ENCODE measurements around the gene TAF4.
"Not testable (repeated sequence)": the region's sequence is repeated elsewhere in the genome, so short reads cannot be mapped to it uniquely, and the experiment has no call there.

The TAF4 gene

GRCh38 chr20:61976644-61977418 lies 88.8 kb downstream of the TAF4 start:
- no peak for DNase-seq

- DNase-seq = no peak
These were observed 89.4 kb downstream of the TAF4 start for GRCh38 chr20:61976263-61976643.

- no peak for DNase-seq
These were observed 90.1 kb downstream of the TAF4 start for GRCh38 chr20:61975407-61976129.

GRCh38 chr20:61974357-61974665 lies 91.4 kb downstream of the TAF4 start:
- DNase-seq = no peak

- no peak for DNase-seq
These were observed 91.9 kb downstream of the TAF4 start for GRCh38 chr20:61973515-61974356.

GRCh38 chr20:61972636-61973508 lies 92.8 kb downstream of the TAF4 start:
- no peak for DNase-seq

GRCh38 chr20:61971595-61971994 lies 94.1 kb downstream of the TAF4 start:
- DNase-seq = not testable (repeated sequence)

- DNase-seq = no peak
These were observed 95.3 kb downstream of the TAF4 start for GRCh38 chr20:61970357-61970756.

GRCh38 chr20:61969806-61970205 lies 95.9 kb downstream of the TAF4 start:
- no peak for DNase-seq

GRCh38 chr20:61968932-61969331 lies 96.7 kb downstream of the TAF4 start:
- no peak for DNase-seq

GRCh38 chr20:61968036-61968810 lies 97.5 kb downstream of the TAF4 start:
- DNase-seq = no peak

GRCh38 chr20:61967300-61967699 lies 98.4 kb downstream of the TAF4 start:
- no peak for DNase-seq

- no peak for DNase-seq
These were observed 99.0 kb downstream of the TAF4 start for GRCh38 chr20:61966492-61967244.

GRCh38 chr20:61965606-61966491 lies 99.8 kb downstream of the TAF4 start:
- no peak for DNase-seq

- no peak for DNase-seq
These were observed 100.7 kb downstream of the TAF4 start for GRCh38 chr20:61964675-61965605.

- DNase-seq = no peak
These were observed 101.6 kb downstream of the TAF4 start for GRCh38 chr20:61963885-61964674.

- no peak for DNase-seq
These were observed 102.5 kb downstream of the TAF4 start for GRCh38 chr20:61963149-61963548.

GRCh38 chr20:61960836-61961235 lies 104.8 kb downstream of the TAF4 start:
- no peak for DNase-seq
